GM21390 (cell line): ENCODE data around the gene ABTB2.

Source experiments
- ATAC-seq: cut with Tn5 transposase; IDR thresholded peaks from one replicate; pipeline ENCODE4 v1.9.1; 2021; ENCODE audit not compliant: unreplicated experiment

ABTB2 gene

DNA sequence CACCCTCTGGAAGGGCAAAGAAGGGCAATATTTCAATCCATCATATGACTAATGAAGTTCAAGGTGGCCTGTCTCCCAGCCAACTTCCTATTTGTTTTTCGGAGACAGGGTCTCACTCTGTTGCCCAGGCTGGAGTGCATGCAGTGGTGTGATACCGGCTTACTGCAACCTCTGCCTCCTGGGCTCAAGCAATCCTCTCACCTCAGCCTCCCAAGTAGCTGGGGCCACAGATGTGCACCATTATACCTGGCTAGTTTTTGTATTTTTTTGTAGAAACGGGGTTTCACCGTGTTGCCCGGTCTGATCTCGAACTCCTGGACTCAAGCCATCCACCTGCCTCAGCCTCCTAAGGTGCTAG lies 13.4 kb downstream of the ABTB2 start:
- no peak for ATAC-seq

GRCh38 chr11:34343686-34344085 lies 14.1 kb downstream of the ABTB2 start:
- ATAC-seq = no peak

GRCh38 chr11:34343153-34343552 lies 14.7 kb downstream of the ABTB2 start:
- no peak for ATAC-seq

DNA sequence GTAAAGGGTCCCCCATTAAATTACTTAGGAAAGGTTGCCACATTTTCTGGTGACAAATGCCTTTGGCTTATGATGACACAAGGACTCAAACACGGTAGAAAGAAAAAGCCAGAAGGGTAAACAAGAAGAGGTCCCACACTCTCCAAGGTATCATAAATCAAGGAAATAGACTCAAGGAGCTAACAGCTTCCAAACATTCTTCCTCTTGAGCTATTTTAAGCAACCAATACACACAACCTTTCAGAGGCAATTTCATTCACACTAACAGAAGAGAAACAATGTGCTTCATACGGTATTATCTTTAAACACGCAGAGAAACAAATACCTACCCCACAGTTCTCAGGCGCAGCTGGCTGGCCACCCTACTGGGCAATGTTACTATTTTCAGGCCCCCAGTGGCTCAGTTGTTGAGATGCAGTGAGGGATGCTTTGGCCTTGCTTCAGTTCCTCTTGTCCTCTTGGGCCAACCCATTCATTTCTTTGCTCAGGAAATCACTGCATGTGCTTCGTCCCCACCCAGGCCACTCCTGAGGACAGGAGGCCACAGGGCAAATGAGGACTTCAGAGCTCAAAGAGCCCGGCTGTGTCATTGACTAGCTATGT lies 15.8 kb downstream of the ABTB2 start:
- ATAC-seq = no peak

- no peak for ATAC-seq
Measured at GRCh38 chr11:34341096-34341495, 16.7 kb downstream of the ABTB2 start.

DNA sequence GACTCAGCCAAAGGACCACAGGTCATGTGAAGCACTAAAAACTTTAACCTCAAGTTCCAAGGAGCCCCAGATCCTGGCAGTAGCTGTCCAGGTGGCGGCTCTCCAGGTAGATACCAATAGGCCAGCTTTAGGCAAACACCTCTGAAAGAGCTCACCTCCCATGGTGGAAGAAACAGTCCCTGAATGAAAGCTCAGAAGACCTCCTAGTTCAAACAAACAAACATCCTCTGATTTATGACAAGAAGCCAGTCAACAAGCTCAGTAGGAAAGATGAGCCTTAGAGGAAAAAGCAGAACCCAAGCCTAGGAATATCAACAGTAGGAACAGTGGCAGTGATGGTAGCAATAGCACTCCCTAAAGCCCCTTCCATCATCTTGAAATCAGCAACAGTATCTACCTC lies 17.2 kb downstream of the ABTB2 start:
- ATAC-seq = no peak

GRCh38 chr11:34339149-34340064 lies 18.4 kb downstream of the ABTB2 start:
- peak; percentile 58 for ATAC-seq

DNA sequence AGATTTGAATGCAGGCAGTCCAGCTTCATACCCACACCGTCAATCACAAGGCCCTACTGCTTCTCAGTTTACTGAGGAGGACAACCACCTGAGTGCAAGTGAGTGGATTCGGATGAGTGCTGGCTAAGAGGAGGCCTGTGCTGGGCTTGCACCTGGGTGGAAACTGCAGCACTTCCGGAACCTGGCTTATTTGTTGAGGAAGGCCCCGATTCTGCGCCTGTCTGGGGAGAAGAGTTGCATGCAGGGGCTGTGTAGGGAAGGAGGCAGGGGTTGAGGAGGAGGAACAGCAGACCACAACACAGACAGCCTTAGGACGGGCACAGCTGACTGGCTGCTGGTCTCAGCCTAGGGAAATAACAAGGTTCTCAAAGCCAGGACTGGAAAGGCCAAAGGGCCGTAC lies 20.8 kb downstream of the ABTB2 start:
- no peak for ATAC-seq

DNA sequence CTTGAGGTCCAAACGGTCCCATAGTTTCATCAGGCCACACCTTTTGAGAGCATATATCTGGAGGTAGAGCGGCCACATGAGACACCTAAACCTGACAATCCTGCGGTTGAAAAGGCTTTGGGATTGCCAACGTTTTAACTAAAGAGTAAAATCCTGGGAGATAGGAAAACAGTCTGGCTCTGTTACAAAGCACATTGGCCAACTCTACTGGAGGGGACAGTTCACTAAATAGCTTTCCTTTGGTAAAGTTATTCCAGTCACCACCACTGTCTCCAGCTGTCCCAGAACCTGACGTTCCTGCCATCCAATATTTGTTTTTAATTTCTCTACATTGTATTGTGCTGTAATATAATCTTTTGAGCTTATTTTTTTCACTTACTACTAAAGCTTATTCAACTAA lies 22.0 kb downstream of the ABTB2 start:
- ATAC-seq = no peak

DNA sequence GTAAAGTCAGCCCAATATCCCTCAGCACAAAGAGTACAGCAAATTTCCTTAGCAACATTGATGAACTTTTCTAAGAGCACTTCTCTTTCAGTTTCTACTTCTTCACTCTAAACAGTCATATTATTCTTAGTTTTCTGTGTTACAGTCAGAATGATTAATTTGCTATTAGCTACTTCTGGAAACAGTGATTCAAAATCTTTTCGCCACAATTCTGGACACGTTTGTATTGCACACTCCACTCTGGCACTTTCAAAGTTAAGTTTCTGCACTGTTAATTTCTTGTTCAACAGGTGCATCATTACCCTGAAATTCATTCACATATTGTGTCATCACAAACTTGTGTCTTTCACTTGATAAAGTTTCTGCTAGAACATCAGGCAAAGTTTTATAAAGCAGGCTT lies 22.5 kb downstream of the ABTB2 start:
- no peak for ATAC-seq

DNA sequence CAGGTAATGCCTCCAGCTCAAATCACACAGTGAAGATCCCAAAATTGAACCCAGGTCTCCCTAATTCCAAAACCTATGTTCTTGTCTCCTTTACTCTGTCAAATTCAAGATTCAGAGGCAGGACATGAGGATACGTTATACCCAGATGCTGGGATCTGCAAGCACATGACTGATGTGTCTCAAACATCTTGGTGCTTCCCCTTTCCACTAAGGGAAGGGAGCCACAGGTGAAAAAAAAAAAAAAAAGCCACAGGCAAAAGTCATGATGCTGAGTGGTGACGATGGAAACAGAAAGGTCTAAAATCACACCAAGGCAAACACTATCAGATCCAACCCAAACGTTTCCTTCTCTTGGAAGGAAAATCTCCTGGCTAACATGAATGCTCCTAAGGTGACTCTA lies 24.0 kb downstream of the ABTB2 start:
- no peak for ATAC-seq

DNA sequence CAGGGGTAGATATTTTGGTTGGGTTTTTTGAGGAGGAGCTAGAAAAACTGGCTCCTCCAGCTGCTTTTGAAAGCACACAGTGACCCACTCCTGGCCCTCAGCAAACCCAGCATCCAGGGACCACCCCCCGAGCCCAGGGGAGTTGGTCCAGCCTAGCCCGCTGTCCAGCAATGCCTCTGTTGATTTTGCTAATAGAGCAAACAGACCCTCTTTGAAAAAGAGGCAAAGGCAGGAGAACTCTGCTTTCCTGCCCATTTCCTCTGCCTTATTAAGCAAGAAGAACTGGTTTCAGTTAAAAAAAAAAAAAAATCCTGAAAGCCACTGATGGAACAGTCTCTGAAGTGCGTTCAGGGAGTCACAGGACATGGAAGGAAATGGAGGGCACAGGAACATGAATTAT lies 25.3 kb downstream of the ABTB2 start:
- ATAC-seq = no peak

DNA sequence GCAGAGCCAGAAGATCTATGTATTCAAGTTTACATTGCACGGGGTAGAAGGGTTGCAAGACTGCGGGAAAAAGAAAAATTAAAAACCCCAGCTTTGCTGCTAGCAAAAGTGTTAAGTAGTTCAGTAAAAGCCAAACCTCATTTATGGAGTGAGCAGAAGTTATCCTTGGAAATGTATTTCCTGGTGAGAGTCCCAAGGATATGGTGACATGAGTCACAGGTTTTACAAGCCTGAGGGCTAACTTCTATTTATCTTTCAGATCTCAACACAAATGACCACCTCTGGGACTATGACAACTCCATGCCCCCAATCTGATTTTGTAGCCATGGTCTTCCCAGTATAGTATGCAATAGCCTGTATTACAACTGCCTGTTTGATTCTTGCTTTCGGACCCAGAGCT lies 26.1 kb downstream of the ABTB2 start:
- ATAC-seq = no peak

GRCh38 chr11:34331329-34331728 lies 26.5 kb downstream of the ABTB2 start:
- ATAC-seq = no peak

- ATAC-seq = no peak
Measured at GRCh38 chr11:34330653-34331052, 27.2 kb downstream of the ABTB2 start.

GRCh38 chr11:34329876-34330275 lies 27.9 kb downstream of the ABTB2 start:
- ATAC-seq = no peak

DNA sequence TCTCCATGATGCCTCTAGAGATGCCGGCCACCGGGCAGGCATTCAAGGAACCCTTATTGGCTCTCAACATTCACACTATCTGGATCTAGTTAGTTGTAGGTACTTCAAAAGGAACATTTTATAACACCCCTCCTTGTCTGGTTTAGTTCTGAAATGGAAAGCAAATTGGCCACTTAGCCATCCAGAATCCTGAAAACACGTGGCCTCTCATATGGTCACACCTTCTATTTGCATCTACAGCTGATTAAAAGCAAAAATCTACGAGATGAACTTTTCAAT lies 29.2 kb downstream of the ABTB2 start:
- no peak for ATAC-seq

DNA sequence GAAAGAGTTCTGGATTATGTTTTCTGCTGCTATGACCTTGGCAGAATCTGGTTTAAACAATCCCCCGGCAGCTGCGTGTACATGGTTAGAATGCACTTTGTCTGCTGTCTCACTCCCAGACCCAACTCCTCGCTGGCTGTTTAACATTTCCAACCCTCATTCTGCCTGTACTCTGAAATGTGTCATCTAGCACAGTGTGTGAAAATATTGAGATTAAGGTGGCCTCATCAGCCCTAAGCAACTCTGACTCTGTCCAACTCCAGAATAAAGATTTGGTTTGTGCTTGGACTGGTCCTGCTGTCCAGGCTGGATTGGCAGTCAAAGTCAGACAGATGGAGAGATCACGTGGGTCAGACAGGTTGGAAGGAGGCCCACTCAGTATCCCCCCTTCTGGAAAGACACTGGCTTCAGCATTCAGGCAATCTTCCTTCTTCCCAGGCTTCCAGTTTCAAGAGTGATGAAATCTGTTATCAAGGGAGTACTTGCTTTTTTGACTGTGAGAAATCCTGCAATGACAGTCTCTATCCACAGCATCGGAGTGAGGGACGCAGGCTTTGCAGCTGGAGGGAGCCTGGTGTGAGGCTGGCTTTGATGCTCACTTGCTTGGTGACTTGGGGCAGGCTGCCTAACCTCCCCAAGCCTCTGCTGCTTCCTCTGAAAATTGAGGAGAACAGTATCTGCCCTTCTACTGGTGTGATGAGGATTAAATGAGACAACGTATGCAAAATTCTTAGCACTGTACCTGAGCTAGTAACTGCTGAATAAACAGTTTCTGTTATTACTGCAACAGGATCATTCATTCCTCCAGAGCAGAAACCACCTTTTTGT lies 29.8 kb downstream of the ABTB2 start:
- no peak for ATAC-seq

GRCh38 chr11:34324466-34324865 lies 33.3 kb downstream of the ABTB2 start:
- ATAC-seq = no peak

DNA sequence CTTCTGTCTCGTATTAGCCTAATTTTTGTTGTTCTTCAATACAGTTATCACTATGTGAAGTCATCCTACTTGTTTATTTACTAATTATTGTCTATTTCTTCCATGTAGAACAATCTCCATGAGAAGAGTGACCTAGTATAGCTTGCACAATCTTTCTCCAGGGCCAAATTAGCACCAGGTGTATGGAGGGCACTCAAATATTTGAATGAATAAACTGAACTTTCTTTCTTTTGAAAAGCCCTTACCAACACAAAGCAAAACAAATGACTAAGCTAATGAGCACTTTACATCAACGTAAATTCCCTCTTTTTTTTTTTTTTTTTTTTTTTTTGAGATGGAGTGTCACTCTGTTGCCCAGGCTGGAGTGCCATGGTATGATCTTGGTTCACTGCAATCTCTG lies 34.2 kb downstream of the ABTB2 start:
- no peak for ATAC-seq

GRCh38 chr11:34318111-34319037 lies 39.4 kb downstream of the ABTB2 start:
- ATAC-seq = no peak
